K562 (cell line): Measurements from ENCODE around the gene C2CD2L. TPM values are rescaled to one million over a fixed set of nuclear protein-coding genes. Genes with fewer than 3 reads are reported as not detected.

Experiments used
- ATAC-seq: fragments of 200-7000 bp; cut with Tn5 transposase; 3 replicates; pipeline ENCODE4 v1.9.1; 2020; ENCODE audit warnings: moderate library complexity
- BruUV-seq: library from RNA; stranded (reverse); fragments of 400-500 nt; replicated peaks from 2 replicates; lab custom pipeline; 2021; lab: Mats Ljungman, UMichigan
- CTCF ChIA-PET: fragments of 300-600 bp; formaldehyde crosslinking; extraction: SDS; loops from one replicate; lab custom pipeline; 2021; ENCODE audit warnings: low intra/inter-chr PET ratio; lab: Yijun Ruan, JAX
- POLR2A ChIA-PET: fragments of 300-600, 350-650 bp; sonication (Branson Sonifier 250); formaldehyde crosslinking; extraction: SDS; loops from one replicate; lab custom pipeline; 2021; ENCODE audit warnings: antibody characterized with exemption, inconsistent platforms; lab: Yijun Ruan, JAX
- DNase-seq, 4 experiments: peaks; one replicate each; pipeline versions ENCODE4 v3.0.0 to v3.0.0-alpha.2; 2011 to 2018; ENCODE audit warnings: low spot score in 3 of 4, mixed read lengths in 3 of 4; ENCODE audit errors: extremely low read depth in 1 of 4
- FAIRE-seq: peaks from 2 replicates; lab custom pipeline; 2011; peaks lifted over from hg19 to GRCh38; lab: Jason Lieb, UNC
- H2AFZ ChIP-seq: 2 replicates; pipeline ENCODE4 v1.6.0; 2011; ENCODE audit warnings: low read depth, low read length, control low read depth, inconsistent platforms
- H3K27ac ChIP-seq: fragments of 200-600 bp; 3 replicates; pipeline ENCODE4 v1.8.0; 2011; ENCODE audit warnings: low read depth, mild to moderate bottlenecking, control low read depth, inconsistent platforms, low read length, moderate library complexity, mixed read lengths; ENCODE audit errors: extremely low read depth
- H3K27me3 ChIP-seq, 2 experiments: fragments of 300-600 bp in 1 of 2; 2 replicates in 1 of 2; 3 replicates in 1 of 2; pipeline versions ENCODE4 v1.6.0 to v1.8.0; 2011; ENCODE audit warnings: inconsistent platforms in 2 of 2, low read length in 2 of 2, mild to moderate bottlenecking in 1 of 2, mixed read lengths in 1 of 2, moderate library complexity in 1 of 2; ENCODE audit not compliant: control insufficient read depth in 2 of 2, insufficient read depth in 2 of 2
- H3K36me3 ChIP-seq: fragments of 300-600 bp; 3 replicates; pipeline ENCODE4 v1.8.0; 2011; ENCODE audit warnings: mild to moderate bottlenecking, low read length, inconsistent platforms; ENCODE audit not compliant: control insufficient read depth, insufficient read depth
- H3K4me1 ChIP-seq, 2 experiments: fragments of 200-600 bp in 1 of 2; replicated peaks in 1 of 2; 2 replicates in 1 of 2; 3 replicates in 1 of 2; pipeline versions ENCODE4 v1.5.1 to v1.8.0; 2011; ENCODE audit warnings: inconsistent platforms in 2 of 2, low read length in 2 of 2, mild to moderate bottlenecking in 1 of 2, mixed read lengths in 1 of 2, moderate library complexity in 1 of 2; ENCODE audit not compliant: control insufficient read depth in 2 of 2, insufficient read depth in 2 of 2
- H3K4me2 ChIP-seq: 2 replicates; pipeline ENCODE4 v1.6.1; 2011; ENCODE audit warnings: low read length, control low read depth, inconsistent platforms, mixed read lengths; ENCODE audit not compliant: insufficient read depth
- H3K4me3 ChIP-seq: fragments of 200-600 bp; sonication (generic), shearing (Covaris generic); 2 replicates; pipeline ENCODE4 v1.5.1; 2016; ENCODE audit warnings: control low read depth, inconsistent platforms
- H3K79me2 ChIP-seq: fragments of 200-600 bp; 3 replicates; pipeline ENCODE4 v1.8.0; 2011; ENCODE audit warnings: low read length, inconsistent platforms; ENCODE audit not compliant: control insufficient read depth, insufficient read depth
- H3K9ac ChIP-seq, 2 experiments: 2 replicates each; pipeline versions ENCODE4 v1.6.0 to v1.6.1; 2011; ENCODE audit warnings: low read depth in 2 of 2, low read length in 2 of 2, control low read depth in 1 of 2, inconsistent platforms in 1 of 2, mild to moderate bottlenecking in 1 of 2, mixed read lengths in 1 of 2; ENCODE audit not compliant: insufficient read depth in 1 of 2
- H3K9me1 ChIP-seq: one replicate; pipeline ENCODE4 v1.6.0; 2011; ENCODE audit warnings: inconsistent platforms, mild to moderate bottlenecking, low read length, moderate library complexity; ENCODE audit not compliant: control insufficient read depth, insufficient read depth
- H3K9me3 ChIP-seq: replicated peaks from 2 replicates; pipeline ENCODE4 v1.5.1; 2011; ENCODE audit warnings: low read depth, low read length, inconsistent platforms; ENCODE audit not compliant: control insufficient read depth, insufficient read depth
- H4K20me1 ChIP-seq: replicated peaks from 2 replicates; pipeline ENCODE4 v1.6.1; 2011; ENCODE audit warnings: low read length, inconsistent platforms, mixed read lengths; ENCODE audit not compliant: control insufficient read depth, insufficient read depth
- DNMT1 ChIP-seq: fragments of 450-650 bp; IDR thresholded peaks from 2 replicates; pipeline ENCODE4 v1.6.1; 2016; ENCODE audit warnings: antibody characterized with exemption, mild to moderate bottlenecking
- EP400 ChIP-seq: fragments of 450-650 bp; IDR thresholded peaks from 2 replicates; pipeline ENCODE4 v1.6.1; 2017; ENCODE audit warnings: antibody characterized with exemption, mild to moderate bottlenecking, moderate library complexity
- FOSL1 ChIP-seq: fragments of 200-800 bp; sonication (Bioruptor generic); conservative IDR thresholded peaks from 2 replicates; pipeline ENCODE4 v1.6.1; 2016; ENCODE audit warnings: missing genetic modification characterization, missing compliant biosample characterization
- FOXA3 ChIP-seq, 2 experiments: fragments of 450-650 bp in 1 of 2; sonication (generic) in 1 of 2; formaldehyde crosslinking; IDR thresholded peaks in 1 of 2; conservative IDR thresholded peaks in 1 of 2; 2 replicates each; pipeline versions ENCODE4 v1.4.0 to v1.8.0; 2020 to 2022; ENCODE audit warnings: mild to moderate bottlenecking in 2 of 2, missing genetic modification reagents in 1 of 2
- GTF2E2 ChIP-seq: fragments of 200-800 bp; sonication (Bioruptor generic); IDR thresholded peaks from 2 replicates; pipeline ENCODE4 v1.6.1; 2016; ENCODE audit warnings: missing genetic modification characterization, missing compliant biosample characterization
- HCFC1 ChIP-seq: IDR thresholded peaks from 2 replicates; pipeline ENCODE4 v1.6.1; 2012; ENCODE audit warnings: low read depth, low read length, improper control_type of control experiment
- IRF2 ChIP-seq: sonication (generic); formaldehyde crosslinking; IDR thresholded peaks from 2 replicates; pipeline ENCODE4 v1.8.1; 2022; ENCODE audit warnings: mild to moderate bottlenecking, missing genetic modification reagents
- NFRKB ChIP-seq: fragments of 450-650 bp; IDR thresholded peaks from 2 replicates; pipeline ENCODE4 v1.6.1; 2016; ENCODE audit warnings: low read depth
- NFXL1 ChIP-seq: fragments of 450-650 bp; formaldehyde crosslinking; IDR thresholded peaks from 2 replicates; pipeline ENCODE4 v1.4.0; 2021; ENCODE audit warnings: mild to moderate bottlenecking
- RBM15 ChIP-seq: fragments of 200-400 bp; formaldehyde crosslinking; IDR thresholded peaks from 2 replicates; pipeline ENCODE4 v1.6.1; 2018; ENCODE audit warnings: mild to moderate bottlenecking, low read length, moderate library complexity; ENCODE audit not compliant: insufficient read depth
- SMARCA4 ChIP-seq: fragments of 450-650 bp; IDR thresholded peaks from 2 replicates; pipeline ENCODE4 v1.6.1; 2016
- SNRNP70 ChIP-seq: fragments of 200-400 bp; formaldehyde crosslinking; optimal IDR thresholded peaks from 2 replicates; pipeline ENCODE3; 2017; ENCODE audit warnings: low read depth, low read length
- ZC3H4 ChIP-seq: sonication (generic); formaldehyde crosslinking; IDR thresholded peaks from 2 replicates; pipeline ENCODE4 v1.9.0; 2021; ENCODE audit warnings: missing genetic modification reagents, borderline replicate concordance
- ZNF12 ChIP-seq: sonication (generic); formaldehyde crosslinking; IDR thresholded peaks from 2 replicates; pipeline ENCODE4 v1.4.0; 2020; ENCODE audit warnings: mild to moderate bottlenecking, missing genetic modification reagents
- ZNF449 ChIP-seq: fragments of 250-450 bp; sonication (Bioruptor Pico); IDR thresholded peaks from 2 replicates; pipeline ENCODE4 v1.8.0; 2022; ENCODE audit warnings: moderate library complexity, mild to moderate bottlenecking, inconsistent platforms
- ZNF551 ChIP-seq: fragments of 250-450 bp; sonication (Bioruptor Pico); IDR thresholded peaks from 2 replicates; pipeline ENCODE4 v1.5.0; 2021; ENCODE audit warnings: mild to moderate bottlenecking, moderate library complexity
- ZNF586 ChIP-seq: fragments of 450-650 bp; formaldehyde crosslinking; conservative IDR thresholded peaks from 2 replicates; pipeline ENCODE4 v1.4.0; 2020; ENCODE audit warnings: mild to moderate bottlenecking, moderate library complexity
- ZNF75A ChIP-seq: fragments of 450-650 bp; formaldehyde crosslinking; IDR thresholded peaks from 2 replicates; pipeline ENCODE4 v1.4.0; 2020; ENCODE audit warnings: mild to moderate bottlenecking
- WGBS: fragments of 100-300 bp; shearing (Covaris generic); methylation state at CpG from one replicate; pipeline ENCODE4 v1.1.6; 2016; ENCODE audit warnings: low coverage, mixed read lengths; ENCODE audit not compliant: insufficient coverage; ENCODE audit errors: missing lambda C conversion rate; 5-methylcytosine and 5-hydroxymethylcytosine counted together
- in situ Hi-C: fragments of 300-500 bp; cut with MboI; formaldehyde crosslinking; loops from 4 replicates; pipeline ENCODE4 v1.15.0; 2018; ENCODE audit warnings: inconsistent platforms, mixed read lengths
- intact Hi-C: fragments of 100-400 bp; cut with micrococcal nuclease; formaldehyde crosslinking; loops from 2 replicates; pipeline ENCODE4 v1.14.2; 2022
- polyA plus RNA-seq, 8 experiments: library from polyadenylated mRNA; depleted of rRNA in 4 of 8; stranded (reverse) in 5 of 8; unstranded in 3 of 8; fragments of >200 nt; fragmentation: Nextera tagmentation in 2 of 8; fragmentation: Illumina TruSeq in 1 of 8; extraction: Ambion mirVana in 2 of 8; extraction: Trizol in 1 of 8; gene quantifications; 2 replicates each; pipeline versions ENCODE4 v1.2.1 to v1.2.3, GENCODE V29; 2011 to 2014; ENCODE audit warnings: inconsistent platforms in 1 of 8, missing spikeins in 1 of 8
- total RNA-seq, 7 experiments: library from RNA; depleted of rRNA in 6 of 7; stranded (reverse); fragments of >200 nt in 6 of 7; fragmentation: Illumina TruSeq in 2 of 7; extraction: Trizol in 2 of 7; gene quantifications; 2 replicates each; pipeline versions ENCODE4 v1.2.1 to v1.2.3, GENCODE V29; 2011 to 2021; ENCODE audit warnings: low replicate concordance in 1 of 7
- TF ChIP-seq, protein P1 (sequence below): fragments of 150-350 bp; IDR thresholded peaks from 2 replicates; pipeline ENCODE4 v1.6.1; 2014; ENCODE audit warnings: low read depth, mild to moderate bottlenecking, low read length, borderline replicate concordance

C2CD2L gene
- total and polyA plus RNA-seq, 9 of the 15 experiments (the other 6 are each of a cell fraction or from before 2014, with no cell fraction given), result 0.66 to 41.2 (median 14.8) TPM

GRCh38 chr11:119118946-119119345, 11.8 kb downstream of the C2CD2L start (continued):
- no peak for TF ChIP-seq FOXA3 (CRISPR knock-in tag; conservative IDR thresholded peaks at IDR 0.05 in 1 of 2, IDR thresholded peaks at IDR 0.05 in 1 of 2)
- TF ChIP-seq DNMT1, result no peak

GRCh38 chr11:119120639-119121007, 13.5 kb downstream of the C2CD2L start:
- DNase-seq (peak in 1 of 4 experiments; percentile 50), ATAC-seq (peak; percentile 20), FAIRE-seq (no peak)
- Histone ChIP-seq H4K20me1 (no peaks in the 10 kb centered on the region), H2AFZ (peak overlapping the region; percentile 88), H3K4me3 (peak overlapping the region; percentile 29), H3K36me3 (peaks cover 44% of the 10 kb centered on the region), H3K9ac (peak overlapping the region; percentile 65 to 86; a peak in 3 of 4 replicates), H3K4me1 (peaks cover 16 to 21% of the 10 kb centered on the region in 2 experiments), H3K27me3 (no peaks in the 10 kb centered on the region), H3K9me1 (no peaks in the 10 kb centered on the region), H3K79me2 (peaks cover 24% of the 10 kb centered on the region), H3K9me3 (no peaks in the 10 kb centered on the region), H3K4me2 (peak overlapping the region; percentile 76), H3K27ac (peak overlapping the region; percentile 68)
- TSS peak; percentile 93 for BruUV-seq
- in situ Hi-C loops (no loop called here), intact Hi-C loops (loop anchor here (2.0 kb wide), 1 partner anchor 18 kb away; no protein-coding TSS in a partner anchor)
- ChIA-PET POLR2A (interaction anchor here (1.0 to 1.1 kb wide), 4 partner anchors 12 to 86 kb away, joined by 3 to 6 read pairs (median 3); no protein-coding TSS in a partner anchor), CTCF (no interaction called here)
- 8% methylated on average over 5 of the region's 5 CpGs for WGBS
- TF ChIP-seq RBM15, result no peak
- TF ChIP-seq NFXL1 (CRISPR knock-in tag), result no peak
- TF ChIP-seq ZNF586 (CRISPR knock-in tag), result no peak
- TF ChIP-seq, protein P1, sequence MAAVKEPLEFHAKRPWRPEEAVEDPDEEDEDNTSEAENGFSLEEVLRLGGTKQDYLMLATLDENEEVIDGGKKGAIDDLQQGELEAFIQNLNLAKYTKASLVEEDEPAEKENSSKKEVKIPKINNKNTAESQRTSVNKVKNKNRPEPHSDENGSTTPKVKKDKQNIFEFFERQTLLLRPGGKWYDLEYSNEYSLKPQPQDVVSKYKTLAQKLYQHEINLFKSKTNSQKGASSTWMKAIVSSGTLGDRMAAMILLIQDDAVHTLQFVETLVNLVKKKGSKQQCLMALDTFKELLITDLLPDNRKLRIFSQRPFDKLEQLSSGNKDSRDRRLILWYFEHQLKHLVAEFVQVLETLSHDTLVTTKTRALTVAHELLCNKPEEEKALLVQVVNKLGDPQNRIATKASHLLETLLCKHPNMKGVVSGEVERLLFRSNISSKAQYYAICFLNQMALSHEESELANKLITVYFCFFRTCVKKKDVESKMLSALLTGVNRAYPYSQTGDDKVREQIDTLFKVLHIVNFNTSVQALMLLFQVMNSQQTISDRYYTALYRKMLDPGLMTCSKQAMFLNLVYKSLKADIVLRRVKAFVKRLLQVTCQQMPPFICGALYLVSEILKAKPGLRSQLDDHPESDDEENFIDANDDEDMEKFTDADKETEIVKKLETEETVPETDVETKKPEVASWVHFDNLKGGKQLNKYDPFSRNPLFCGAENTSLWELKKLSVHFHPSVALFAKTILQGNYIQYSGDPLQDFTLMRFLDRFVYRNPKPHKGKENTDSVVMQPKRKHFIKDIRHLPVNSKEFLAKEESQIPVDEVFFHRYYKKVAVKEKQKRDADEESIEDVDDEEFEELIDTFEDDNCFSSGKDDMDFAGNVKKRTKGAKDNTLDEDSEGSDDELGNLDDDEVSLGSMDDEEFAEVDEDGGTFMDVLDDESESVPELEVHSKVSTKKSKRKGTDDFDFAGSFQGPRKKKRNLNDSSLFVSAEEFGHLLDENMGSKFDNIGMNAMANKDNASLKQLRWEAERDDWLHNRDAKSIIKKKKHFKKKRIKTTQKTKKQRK, result no peak
- no peak for TF ChIP-seq ZNF551 (CRISPR knock-in tag)
- TF ChIP-seq HCFC1, result no peak
- no peak for TF ChIP-seq GTF2E2 (tag)
- no peak for TF ChIP-seq ZNF449 (CRISPR knock-in tag)
- no peak for TF ChIP-seq SNRNP70
- no peak for TF ChIP-seq IRF2
- no peak for TF ChIP-seq EP400
- TF ChIP-seq NFRKB, result peak; percentile 58; the same call in 1 of the 2 replicates
- TF ChIP-seq ZC3H4 (CRISPR knock-in tag), result no peak
- 0 out of 2 replicates have a peak, but pooled peaks have one; percentile 21 for TF ChIP-seq SMARCA4
- no peak for TF ChIP-seq FOSL1 (tag)
- TF ChIP-seq ZNF12, result no peak
- no peak for TF ChIP-seq ZNF75A (CRISPR knock-in tag)
